ENCODE data around the gene LMAN1. TPM values are rescaled to one million over a fixed set of nuclear protein-coding genes. Genes with fewer than 3 reads are reported as not detected.

Gene LMAN1
- total and polyA plus RNA-seq, 4 donors: 18.9 to 108 (median 67.2) TPM

DNA sequence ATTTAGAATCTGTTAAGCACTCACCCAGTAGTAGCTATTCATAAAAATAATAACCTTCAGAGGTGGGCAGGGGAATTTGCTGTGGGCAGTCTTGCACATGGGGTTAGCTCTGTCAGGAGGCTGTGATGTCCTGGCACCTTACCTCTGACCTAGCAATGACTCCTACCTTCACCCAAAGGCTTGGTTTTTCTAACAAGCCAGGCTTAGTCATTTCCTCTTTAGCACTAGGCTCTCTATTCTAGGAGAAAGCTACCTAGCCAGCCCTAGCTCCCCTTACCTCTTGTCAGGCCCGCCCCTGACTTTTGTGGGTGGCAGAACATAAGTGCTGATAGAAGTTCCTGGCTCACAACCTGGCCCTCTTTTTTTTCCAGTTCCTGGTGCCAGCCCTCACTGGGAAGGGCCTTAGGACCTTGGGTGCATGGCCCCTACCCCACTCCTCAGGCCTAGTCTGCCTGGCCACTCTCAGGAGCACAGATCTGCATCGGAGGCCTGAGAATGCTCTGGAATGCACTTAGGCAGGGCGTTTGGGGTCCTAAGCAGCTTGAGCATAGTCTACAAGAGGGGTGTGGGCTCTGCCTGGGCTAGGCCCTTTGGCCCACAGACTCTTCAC is 58.3 kb downstream of the LMAN1 start:
- Histone ChIP-seq H3K4me1 (ENCODE audit: control insufficient read depth in 5 of 5, insufficient read depth in 5 of 5, low read length in 5 of 5) (no peaks in the 10 kb centered on the region), H3K9me3 (ENCODE audit: control insufficient read depth in 4 of 4, insufficient read depth in 3 of 4, low read length in 3 of 4) (no peaks in the 10 kb centered on the region), H3K9ac (ENCODE audit: insufficient read depth in 1 of 2, low read length in 2 of 2) (no peak overlapping the region), H3K27me3 (ENCODE audit: control insufficient read depth in 3 of 3, insufficient read depth in 3 of 3, low read length in 2 of 3) (peaks cover 0 to 7% (median 7%) of the 10 kb centered on the region in 3 donors), H3K4me3 (no peak overlapping the region), H3K27ac (ENCODE audit: low read depth in 1 of 2, low read length in 1 of 2) (no peak overlapping the region), H3K36me3 (ENCODE audit: control insufficient read depth in 4 of 4, insufficient read depth in 4 of 4, low read length in 4 of 4) (no peaks in the 10 kb centered on the region)
- DNase-seq (no peak), ATAC-seq (ENCODE audit: insufficient read depth, low FRiP score) (no peak)
- WGBS, 2 donors: 67 to 80% methylated on average over 3 of the region's 3 CpGs
- no peak for TF ChIP-seq CTCF (IDR thresholded peaks at IDR 0.05; ENCODE audit: control extremely low read depth, extremely low read depth)

DNA sequence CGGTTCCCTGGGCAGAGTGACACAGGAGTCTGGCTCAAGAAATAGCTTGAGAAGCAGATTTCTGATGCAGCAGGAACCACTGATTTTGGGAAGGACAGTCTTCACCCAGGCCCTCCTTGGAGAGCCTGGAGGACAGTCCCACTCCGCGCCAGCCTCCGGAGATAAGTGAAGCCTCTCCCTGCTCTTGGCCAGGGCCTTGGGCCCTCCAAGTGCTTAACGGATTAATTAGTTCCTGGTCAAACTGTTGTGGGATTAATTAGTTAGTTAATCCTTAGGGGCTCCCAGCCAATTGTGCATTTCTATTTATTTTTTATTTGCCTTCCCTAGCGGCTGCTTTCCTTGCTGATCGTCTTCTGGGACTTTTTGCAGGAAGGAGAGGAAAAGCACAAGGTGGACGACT is 60.2 kb downstream of the LMAN1 start:
- Histone ChIP-seq H3K4me3 (no peak overlapping the region), H3K27ac (ENCODE audit: low read depth in 1 of 2, low read length in 1 of 2) (no peak overlapping the region), H3K4me1 (ENCODE audit: control insufficient read depth in 5 of 5, insufficient read depth in 5 of 5, low read length in 5 of 5) (no peaks in the 10 kb centered on the region), H3K9ac (ENCODE audit: insufficient read depth in 1 of 2, low read length in 2 of 2) (no peak overlapping the region), H3K27me3 (ENCODE audit: control insufficient read depth in 3 of 3, insufficient read depth in 3 of 3, low read length in 2 of 3) (peaks cover 0 to 14% (median 4%) of the 10 kb centered on the region in 3 donors), H3K9me3 (ENCODE audit: control insufficient read depth in 4 of 4, insufficient read depth in 3 of 4, low read length in 3 of 4) (peaks cover 0 to 2% (median 0%) of the 10 kb centered on the region in 4 donors), H3K36me3 (ENCODE audit: control insufficient read depth in 4 of 4, insufficient read depth in 4 of 4, low read length in 4 of 4) (no peaks in the 10 kb centered on the region)
- no peak for DNase-seq
- 73 to 78% methylated on average over 8 of the region's 8 CpGs for WGBS, 2 donors
- ATAC-seq (ENCODE audit: insufficient read depth, low FRiP score): no peak
- TF ChIP-seq CTCF (IDR thresholded peaks at IDR 0.05; ENCODE audit: control extremely low read depth, extremely low read depth): no peak

DNA sequence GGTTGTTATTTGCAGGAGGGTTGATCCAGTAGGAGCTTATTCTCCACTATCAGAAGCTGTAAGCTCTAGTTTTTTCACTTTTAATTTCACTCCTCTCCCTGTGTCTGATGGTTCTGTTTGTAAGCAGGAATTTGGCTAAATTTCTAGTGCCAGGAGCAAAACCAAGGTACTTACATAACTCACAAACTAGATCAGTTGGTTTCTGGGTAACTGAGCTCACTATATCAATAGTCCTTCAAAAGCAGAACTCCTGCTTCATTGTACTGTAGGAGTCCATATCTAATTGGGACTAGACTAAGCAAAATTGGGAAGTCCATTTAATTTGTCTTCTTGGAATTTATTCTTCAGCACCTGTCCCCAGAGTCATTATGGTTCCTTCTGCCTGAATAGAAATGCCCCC is 65.7 kb downstream of the LMAN1 start:
- Histone ChIP-seq H3K9me3 (ENCODE audit: control insufficient read depth in 4 of 4, insufficient read depth in 3 of 4, low read length in 3 of 4) (peaks cover 0 to 2% (median 0%) of the 10 kb centered on the region in 4 donors), H3K4me1 (ENCODE audit: control insufficient read depth in 5 of 5, insufficient read depth in 5 of 5, low read length in 5 of 5) (no peaks in the 10 kb centered on the region), H3K27ac (ENCODE audit: low read depth in 1 of 2, low read length in 1 of 2) (no peak overlapping the region), H3K27me3 (ENCODE audit: control insufficient read depth in 3 of 3, insufficient read depth in 3 of 3, low read length in 2 of 3) (peaks cover 0 to 20% (median 3%) of the 10 kb centered on the region in 3 donors), H3K36me3 (ENCODE audit: control insufficient read depth in 4 of 4, insufficient read depth in 4 of 4, low read length in 4 of 4) (no peaks in the 10 kb centered on the region), H3K4me3 (no peak overlapping the region), H3K9ac (ENCODE audit: insufficient read depth in 1 of 2, low read length in 2 of 2) (no peak overlapping the region)
- ATAC-seq (ENCODE audit: insufficient read depth, low FRiP score) (no peak), DNase-seq (no peak)
- no peak for TF ChIP-seq CTCF (IDR thresholded peaks at IDR 0.05; ENCODE audit: control extremely low read depth, extremely low read depth)

GRCh38 chr18:59286341-59286740 is 72.7 kb downstream of the LMAN1 start:
- Histone ChIP-seq H3K27me3 (ENCODE audit: control insufficient read depth in 3 of 3, insufficient read depth in 3 of 3, low read length in 2 of 3) (peaks cover 0 to 41% (median 34%) of the 10 kb centered on the region in 3 donors), H3K4me1 (ENCODE audit: control insufficient read depth in 5 of 5, insufficient read depth in 5 of 5, low read length in 5 of 5) (no peaks in the 10 kb centered on the region)

More at GRCh38 chr18:59286341-59286740, 72.7 kb downstream of the LMAN1 start:
- Histone ChIP-seq H3K9ac (ENCODE audit: insufficient read depth in 1 of 2, low read length in 2 of 2) (no peak overlapping the region), H3K36me3 (ENCODE audit: control insufficient read depth in 4 of 4, insufficient read depth in 4 of 4, low read length in 4 of 4) (no peaks in the 10 kb centered on the region), H3K4me3 (no peak overlapping the region), H3K9me3 (ENCODE audit: control insufficient read depth in 4 of 4, insufficient read depth in 3 of 4, low read length in 3 of 4) (no peaks in the 10 kb centered on the region), H3K27ac (ENCODE audit: low read depth in 1 of 2, low read length in 1 of 2) (no peak overlapping the region)
- DNase-seq (no peak), ATAC-seq (ENCODE audit: insufficient read depth, low FRiP score) (no peak)
- no peak for TF ChIP-seq CTCF (IDR thresholded peaks at IDR 0.05; ENCODE audit: control extremely low read depth, extremely low read depth)
- 57 to 80% methylated on average over 6 of the region's 6 CpGs for WGBS, 2 donors
